Spleen (tissue), 11 donors: ENCODE results near the gene LRRC59. TPM values are rescaled to one million over a fixed set of nuclear protein-coding genes. Genes with fewer than 3 reads are reported as not detected.
A peak's percentile ranks its signal among the peaks of the same experiment; 100 is the strongest.

ENCODE experiments used
- DNase-seq: peaks from one replicate; pipeline ENCODE4 v3.0.0-alpha.2; 2020
- H3K27ac ChIP-seq, 8 donors: fragments of 200-600 bp; sonication (generic) in 7 of 8; 1 replicate in 4 of 8; 2 replicates in 4 of 8; pipeline versions ENCODE4 v1.5.0 to v1.8.0; 2016 to 2021; ENCODE audit warnings: inconsistent platforms in 4 of 8, mild to moderate bottlenecking in 4 of 8, moderate library complexity in 1 of 8
- H3K27me3 ChIP-seq, 7 donors: fragments of 200-600 bp; sonication (generic) in 6 of 7; replicated peaks in 1 of 7; 1 replicate in 4 of 7; 2 replicates in 3 of 7; pipeline versions ENCODE4 v1.5.0 to v1.8.0; 2016 to 2021; ENCODE audit warnings: inconsistent platforms in 3 of 7, mild to moderate bottlenecking in 1 of 7
- H3K36me3 ChIP-seq, 6 donors: fragments of 200-600 bp; sonication (generic) in 5 of 6; 1 replicate in 4 of 6; 2 replicates in 2 of 6; pipeline versions ENCODE4 v1.5.0 to v1.8.0; 2016 to 2021; ENCODE audit warnings: inconsistent platforms in 2 of 6
- H3K4me1 ChIP-seq, 6 donors: fragments of 200-600 bp; sonication (generic) in 5 of 6; 1 replicate in 3 of 6; 2 replicates in 3 of 6; pipeline versions ENCODE4 v1.5.0 to v1.8.0; 2016 to 2021; ENCODE audit warnings: inconsistent platforms in 3 of 6
- H3K4me3 ChIP-seq, 8 donors: fragments of 200-600 bp; sonication (generic) in 7 of 8; 1 replicate in 4 of 8; 2 replicates in 4 of 8; pipeline versions ENCODE4 v1.5.0 to v1.8.0; 2016 to 2021; ENCODE audit warnings: inconsistent platforms in 4 of 8, mild to moderate bottlenecking in 4 of 8, moderate library complexity in 2 of 8
- H3K9me3 ChIP-seq, 8 donors: fragments of 200-600 bp; sonication (generic) in 7 of 8; 1 replicate in 4 of 8; 2 replicates in 4 of 8; pipeline versions ENCODE4 v1.5.0 to v1.8.0; 2016 to 2021; ENCODE audit warnings: inconsistent platforms in 4 of 8
- CTCF ChIP-seq, 11 experiments: fragments of 200-600 bp in 7 of 11; fragments of 450-650 bp in 4 of 11; sonication (generic) in 4 of 11; IDR thresholded peaks in 8 of 11; conservative IDR thresholded peaks in 3 of 11; 1 replicate in 7 of 11; 2 replicates in 4 of 11; pipeline versions ENCODE4 v1.4.0 to v1.8.0; 2016 to 2021; ENCODE audit warnings: antibody characterized with exemption in 11 of 11, inconsistent platforms in 4 of 11, mild to moderate bottlenecking in 1 of 11
- POLR2A ChIP-seq, 3 donors: fragments of 450-650 bp; IDR thresholded peaks; one replicate each; pipeline ENCODE4 v1.5.1; 2017; ENCODE audit warnings: antibody characterized with exemption in 3 of 3, mild to moderate bottlenecking in 1 of 3
- POLR2AphosphoS5 ChIP-seq, 3 donors: sonication (generic); formaldehyde crosslinking; IDR thresholded peaks; one replicate each; pipeline ENCODE4 v1.5.1; 2017; ENCODE audit warnings: antibody characterized with exemption in 3 of 3
- WGBS, 5 donors: extraction: QIAGEN DNeasy Blood & Tissue Kit in 3 of 5; methylation state at CpG; one replicate each; pipeline versions ENCODE4 v1.1.5 to v1.1.7; 2013 to 2018; 5-methylcytosine and 5-hydroxymethylcytosine counted together
- intact Hi-C: fragments of 100-400 bp; cut with DNase I; formaldehyde crosslinking; loops from one replicate; pipeline ENCODE4 v1.15.0; 2023; ENCODE audit warnings: low total_unique reads
- polyA plus RNA-seq, 3 donors: library from polyadenylated mRNA; stranded (reverse); fragments of 200-250 nt; gene quantifications; one replicate each; pipeline ENCODE4 v1.2.1, GENCODE V29; 2013
- total RNA-seq, 7 donors: library from RNA; depleted of rRNA in 3 of 7; stranded (reverse); fragments of >200 nt in 3 of 7; fragmentation: NEBNext Ultra II Directional in 4 of 7; extraction: Animal tissue kit (Norgen Biotek cat#: 25700) in 4 of 7; gene quantifications; one replicate each; pipeline versions ENCODE4 v1.1.0 to v1.2.1, GENCODE V29; 2016 to 2021
- donor health status: healthy with polysubstance abuse.
- donor health status: DM: no; HTN: no; CAD: no; lungs with moderate emphysema.
- donor health status: DM: no; HTN: no; CAD: no.
- donor health status: Bipolar disorder and iron deficiency.
- donor health status: healthy.
- donor health status: DM: no; HTN: no; CAD: no.
- donor health status: DM: yes; HTN: yes; CAD: no.

LRRC59 gene
- total and polyA plus RNA-seq, 10 donors = 12.5 to 71.3 (median 46.1) TPM

- peaks cover 0 to 74% (median 48%) of the 10 kb centered on the region in 6 donors for H3K36me3 ChIP-seq
- intact Hi-C loops = no loop called here
These were observed 37.3 kb downstream of the LRRC59 start for GRCh38 chr17:50359998-50360461.

GRCh38 chr17:50359005-50359699, 38.2 kb downstream of the LRRC59 start:
- peaks cover 0 to 74% (median 56%) of the 10 kb centered on the region in 6 donors for H3K36me3 ChIP-seq
- H3K4me1 ChIP-seq = peaks cover 6 to 15% (median 8%) of the 10 kb centered on the region in 6 donors
- 72 to 87% (median 86%) methylated on average over 5 of the region's 5 CpGs for WGBS, 5 donors
- H3K27ac ChIP-seq = no peak overlapping the region
- intact Hi-C loops = no loop called here
- H3K9me3 ChIP-seq = no peaks in the 10 kb centered on the region
- no peak overlapping the region for H3K4me3 ChIP-seq
- no peaks in the 10 kb centered on the region for H3K27me3 ChIP-seq
- DNase-seq = no peak
- no peak for TF ChIP-seq POLR2A (IDR thresholded peaks at IDR 0.05)
- TF ChIP-seq CTCF (IDR thresholded peaks at IDR 0.05 in 8 of 11, conservative IDR thresholded peaks at IDR 0.05 in 3 of 11) = no peak
- no peak for TF ChIP-seq POLR2AphosphoS5 (IDR thresholded peaks at IDR 0.05)

More at GRCh38 chr17:50359998-50360461, 37.3 kb downstream of the LRRC59 start:
- no peak overlapping the region for H3K4me3 ChIP-seq
- H3K27ac ChIP-seq = no peak overlapping the region
- 64 to 92% (median 88%) methylated on average over 1 to 14 of the region's 14 CpGs for WGBS, 5 donors
- H3K9me3 ChIP-seq = no peaks in the 10 kb centered on the region
- H3K4me1 ChIP-seq = peaks cover 6 to 15% (median 8%) of the 10 kb centered on the region in 6 donors
- no peak for TF ChIP-seq POLR2A (IDR thresholded peaks at IDR 0.05)
- peak in 1 of 3 donors; percentile 36 for TF ChIP-seq POLR2AphosphoS5 (IDR thresholded peaks at IDR 0.05)
- no peak for TF ChIP-seq CTCF (IDR thresholded peaks at IDR 0.05 in 8 of 11, conservative IDR thresholded peaks at IDR 0.05 in 3 of 11)
- no peaks in the 10 kb centered on the region for H3K27me3 ChIP-seq
- DNase-seq = no peak

DNA sequence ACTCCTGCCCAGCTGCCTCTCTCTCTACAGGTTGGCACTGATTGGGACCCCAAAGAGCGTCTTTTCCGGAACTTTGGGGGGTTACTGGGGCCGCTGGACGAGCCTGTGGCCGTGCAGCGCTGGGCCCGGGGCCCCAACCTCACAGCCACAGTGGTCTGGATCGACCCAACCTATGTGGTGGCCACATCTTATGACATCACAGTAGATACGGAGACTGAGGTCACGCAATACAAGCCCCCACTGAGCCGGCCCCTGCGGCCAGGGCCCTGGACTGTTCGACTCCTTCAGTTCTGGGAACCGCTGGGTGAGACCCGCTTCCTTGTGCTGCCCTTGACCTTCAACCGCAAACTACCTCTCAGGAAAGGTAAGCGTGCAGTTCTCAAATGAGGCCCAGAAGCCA, 39.1 kb downstream of the LRRC59 start:
- Histone ChIP-seq H3K4me3 (no peak overlapping the region), H3K27ac (no peak overlapping the region), H3K9me3 (no peaks in the 10 kb centered on the region), H3K4me1 (peaks cover 6 to 15% (median 8%) of the 10 kb centered on the region in 6 donors), H3K27me3 (no peaks in the 10 kb centered on the region), H3K36me3 (peaks cover 0 to 81% (median 63%) of the 10 kb centered on the region in 6 donors)
- no peak for DNase-seq
- intact Hi-C loops = no loop called here
- 92 to 96% (median 94%) methylated on average over 8 to 17 of the region's 17 CpGs for WGBS, 5 donors
- peak in 1 of 3 donors; percentile 33 for TF ChIP-seq POLR2AphosphoS5 (IDR thresholded peaks at IDR 0.05)
- TF ChIP-seq POLR2A (IDR thresholded peaks at IDR 0.05) = no peak

- H3K4me1 ChIP-seq = peaks cover 0 to 11% (median under 1%) of the 10 kb centered on the region in 6 donors
- H3K27ac ChIP-seq = no peak overlapping the region
- WGBS, 5 donors = 92 to 96% (median 94%) methylated on average over 9 to 12 of the region's 12 CpGs
- no peaks in the 10 kb centered on the region for H3K27me3 ChIP-seq
- no peak for DNase-seq
- no peak overlapping the region for H3K4me3 ChIP-seq
- TF ChIP-seq POLR2AphosphoS5 (IDR thresholded peaks at IDR 0.05) (no peak), POLR2A (IDR thresholded peaks at IDR 0.05) (no peak), CTCF (IDR thresholded peaks at IDR 0.05 in 8 of 11, conservative IDR thresholded peaks at IDR 0.05 in 3 of 11) (no peak)
- H3K36me3 ChIP-seq = peaks cover 0 to 93% (median 67%) of the 10 kb centered on the region in 6 donors
- intact Hi-C loops = no loop called here
- H3K9me3 ChIP-seq = no peaks in the 10 kb centered on the region
These were observed 40.3 kb downstream of the LRRC59 start for GRCh38 chr17:50356892-50357510.
